Common myeloid progenitor, CD34-positive (primary cell): ENCODE measurements around the gene CPA4.

Experiments used
- CTCF ChIA-PET: fragments of 350-600 bp; sonication (Branson Sonifier 250); formaldehyde crosslinking; loops from one replicate; lab custom pipeline; 2021; ENCODE audit warnings: antibody characterized with exemption; lab: Charles Lee
- POLR2A ChIA-PET: fragments of 350-600 bp; sonication (Branson Sonifier 250); formaldehyde crosslinking; loops from one replicate; lab custom pipeline; 2021; ENCODE audit warnings: antibody characterized with exemption; lab: Charles Lee
- DNase-seq, 3 donors: peaks; one replicate each; pipeline versions ENCODE4 v3.0.0 to v3.0.0-alpha.2; 2013
- H3K27ac ChIP-seq, 2 experiments: 1 replicate in 1 of 2; 2 replicates in 1 of 2; pipeline ENCODE4 v1.7.0; 2013; ENCODE audit warnings: inconsistent platforms in 2 of 2, low read length in 2 of 2, mild to moderate bottlenecking in 2 of 2, low read depth in 1 of 2, moderate library complexity in 1 of 2; ENCODE audit not compliant: severe bottlenecking in 2 of 2, insufficient read depth in 1 of 2, poor library complexity in 1 of 2
- H3K27me3 ChIP-seq, 5 experiments: replicated peaks in 2 of 5; 1 replicate in 3 of 5; 2 replicates in 2 of 5; pipeline versions ENCODE4 v1.6.1 to v1.7.0; 2013; ENCODE audit warnings: low read length in 4 of 5, mild to moderate bottlenecking in 2 of 5, moderate library complexity in 2 of 5, inconsistent platforms in 1 of 5; ENCODE audit not compliant: insufficient read depth in 5 of 5, control insufficient read depth in 4 of 5
- H3K36me3 ChIP-seq, 4 experiments: 1 replicate in 2 of 4; 2 replicates in 2 of 4; pipeline versions ENCODE4 v1.6.1 to v1.7.0; 2013; ENCODE audit warnings: low read length in 3 of 4, control low read depth in 1 of 4, mild to moderate bottlenecking in 1 of 4; ENCODE audit not compliant: control insufficient read depth in 4 of 4, insufficient read depth in 4 of 4
- H3K4me1 ChIP-seq, 4 experiments: 1 replicate in 3 of 4; 2 replicates in 1 of 4; pipeline versions ENCODE4 v1.6.1 to v1.7.1; 2013; ENCODE audit warnings: low read length in 3 of 4, mild to moderate bottlenecking in 3 of 4, control low read depth in 1 of 4, inconsistent platforms in 1 of 4, moderate library complexity in 1 of 4; ENCODE audit not compliant: control insufficient read depth in 4 of 4, insufficient read depth in 4 of 4; ENCODE audit errors: control extremely low read depth in 1 of 4
- H3K4me3 ChIP-seq, 7 experiments: 1 replicate in 4 of 7; 2 replicates in 3 of 7; pipeline versions ENCODE4 v1.5.1 to v1.7.0; 2013; ENCODE audit warnings: mild to moderate bottlenecking in 7 of 7, low read length in 6 of 7, moderate library complexity in 6 of 7, inconsistent platforms in 2 of 7, low read depth in 2 of 7, control low read depth in 1 of 7; ENCODE audit not compliant: insufficient read depth in 4 of 7, control insufficient read depth in 1 of 7; ENCODE audit errors: extremely low read depth in 1 of 7
- H3K9me3 ChIP-seq, 5 experiments: 1 replicate in 4 of 5; 2 replicates in 1 of 5; pipeline versions ENCODE4 v1.6.1 to v1.7.1; 2013; ENCODE audit warnings: low read length in 4 of 5, mild to moderate bottlenecking in 2 of 5, inconsistent platforms in 1 of 5, low read depth in 1 of 5, moderate library complexity in 1 of 5; ENCODE audit not compliant: control insufficient read depth in 4 of 5, insufficient read depth in 2 of 5; ENCODE audit errors: control extremely low read depth in 1 of 5
- WGBS: methylation state at CpG from one replicate; pipeline ENCODE4 v1.1.5; 2013; ENCODE audit not compliant: insufficient coverage; 5-methylcytosine and 5-hydroxymethylcytosine counted together

Gene CPA4

DNA sequence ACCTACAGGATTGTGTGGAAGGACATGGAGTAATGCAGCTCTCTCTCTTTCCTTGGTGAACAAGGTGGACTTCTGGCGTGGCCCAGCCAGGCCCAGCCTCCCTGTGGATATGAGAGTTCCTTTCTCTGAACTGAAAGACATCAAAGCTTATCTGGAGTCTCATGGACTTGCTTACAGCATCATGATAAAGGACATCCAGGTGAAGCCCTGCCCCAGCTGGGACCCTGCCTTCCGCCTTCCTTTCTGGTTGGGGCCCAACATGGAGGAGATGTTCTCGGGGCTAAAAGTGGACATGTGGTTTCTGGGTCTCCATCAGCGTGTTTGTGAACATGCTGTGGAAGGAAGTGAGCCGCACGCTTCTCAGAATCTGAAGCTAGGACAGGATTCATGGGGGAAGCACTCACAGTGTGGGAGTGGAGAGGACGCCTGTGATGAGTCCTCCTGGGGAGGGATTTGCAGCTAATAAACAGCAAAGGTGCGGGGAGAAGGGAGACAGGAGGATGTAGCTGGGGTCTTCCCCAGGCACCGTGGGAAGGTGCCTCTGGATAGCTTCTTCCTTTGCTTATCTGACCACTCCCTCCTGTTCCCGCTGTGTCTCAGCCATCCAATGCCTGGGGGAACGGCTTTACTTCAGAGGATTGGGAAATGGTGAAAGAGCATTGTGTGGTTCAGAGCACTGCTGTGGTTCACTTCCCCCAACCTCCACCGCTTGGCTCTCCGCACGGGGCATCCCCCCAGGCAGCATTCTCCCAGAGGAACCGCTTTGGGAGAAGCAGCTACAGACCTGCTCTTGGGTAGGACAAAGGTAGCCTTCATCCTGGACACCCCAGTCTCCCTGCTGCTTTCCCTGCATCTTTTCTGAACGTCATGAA, 57.2 kb downstream of the CPA4 start:
- peaks cover 0 to 6% (median 0%) of the 10 kb centered on the region in 4 experiments for H3K4me1 ChIP-seq
- H3K27ac ChIP-seq, result no peak overlapping the region
- no peaks in the 10 kb centered on the region for H3K36me3 ChIP-seq
- ChIA-PET CTCF (no interaction called here), POLR2A (no interaction called here)
- WGBS, result 84% methylated on average over 12 of the region's 16 CpGs
- no peaks in the 10 kb centered on the region for H3K27me3 ChIP-seq
- no peak for DNase-seq
- no peak overlapping the region for H3K4me3 ChIP-seq
- H3K9me3 ChIP-seq, result no peaks in the 10 kb centered on the region

GRCh38 chr7:130350945-130351790, 58.2 kb downstream of the CPA4 start:
- 99% methylated on average over 14 of the region's 20 CpGs for WGBS
- H3K4me3 ChIP-seq, result no peak overlapping the region
- H3K27me3 ChIP-seq, result no peaks in the 10 kb centered on the region
- ChIA-PET CTCF (no interaction called here), POLR2A (no interaction called here)
- peaks cover 0 to 11% (median 3%) of the 10 kb centered on the region in 4 experiments for H3K4me1 ChIP-seq
- DNase-seq, result no peak
- no peak overlapping the region for H3K27ac ChIP-seq
- no peaks in the 10 kb centered on the region for H3K36me3 ChIP-seq
- no peaks in the 10 kb centered on the region for H3K9me3 ChIP-seq

DNA sequence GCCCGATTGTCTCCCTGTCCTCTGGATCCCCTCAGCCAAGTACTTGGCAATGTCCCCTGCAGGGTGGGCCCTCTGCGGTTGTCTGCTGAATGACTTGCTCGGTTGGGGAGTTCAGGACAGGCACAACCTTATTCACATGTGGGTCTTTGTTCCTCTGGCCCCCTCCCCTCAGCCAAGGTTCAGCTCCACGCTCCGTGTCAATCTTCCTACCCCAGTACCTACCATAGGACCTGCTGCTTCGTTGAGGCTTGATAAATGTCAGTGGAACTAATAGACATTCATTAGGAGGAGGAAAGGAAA, 58.8 kb downstream of the CPA4 start:
- H3K4me3 ChIP-seq, result no peak overlapping the region
- CTCF ChIA-PET, result no interaction called here
- WGBS, result 95% methylated on average over 3 of the region's 6 CpGs

GRCh38 chr7:130352194-130353074, 59.5 kb downstream of the CPA4 start:
- H3K4me3 ChIP-seq, result no peak overlapping the region
- H3K27ac ChIP-seq, result no peak overlapping the region

More for the DNA sequence above, 58.8 kb downstream of the CPA4 start:
- H3K4me1 ChIP-seq, result peaks cover 0 to 16% (median 5%) of the 10 kb centered on the region in 4 experiments
- POLR2A ChIA-PET, result no interaction called here
- no peak overlapping the region for H3K27ac ChIP-seq
- no peak for DNase-seq
- no peaks in the 10 kb centered on the region for H3K36me3 ChIP-seq
- H3K9me3 ChIP-seq, result no peaks in the 10 kb centered on the region
- H3K27me3 ChIP-seq, result no peaks in the 10 kb centered on the region

DNA sequence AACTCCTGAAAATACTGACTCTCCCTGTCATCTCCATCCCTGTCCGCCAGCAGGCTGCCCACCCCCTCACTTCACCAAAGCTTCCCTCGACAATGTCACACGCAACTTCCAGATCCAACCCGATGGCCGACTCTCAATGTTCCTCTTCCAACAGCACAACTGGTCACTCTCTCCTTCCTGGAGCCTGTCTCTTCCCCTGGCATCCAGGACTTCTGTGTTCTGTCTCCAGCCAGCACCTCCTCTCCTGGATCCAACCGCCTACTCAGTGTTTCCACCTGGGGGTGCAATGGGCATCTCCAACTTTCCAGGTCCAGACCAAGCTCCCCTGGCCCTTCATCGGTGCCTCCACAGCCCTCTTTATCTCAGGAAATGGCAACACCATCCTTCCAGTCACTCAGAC, 60.2 kb downstream of the CPA4 start:
- POLR2A ChIA-PET, result no interaction called here

More at GRCh38 chr7:130352194-130353074, 59.5 kb downstream of the CPA4 start:
- ChIA-PET POLR2A (no interaction called here), CTCF (no interaction called here)
- DNase-seq, result no peak
- H3K27me3 ChIP-seq, result no peaks in the 10 kb centered on the region
- H3K4me1 ChIP-seq, result peaks cover 0 to 20% (median 7%) of the 10 kb centered on the region in 4 experiments
- 95% methylated on average over 18 of the region's 20 CpGs for WGBS
- H3K36me3 ChIP-seq, result no peaks in the 10 kb centered on the region
- H3K9me3 ChIP-seq, result no peaks in the 10 kb centered on the region

DNA sequence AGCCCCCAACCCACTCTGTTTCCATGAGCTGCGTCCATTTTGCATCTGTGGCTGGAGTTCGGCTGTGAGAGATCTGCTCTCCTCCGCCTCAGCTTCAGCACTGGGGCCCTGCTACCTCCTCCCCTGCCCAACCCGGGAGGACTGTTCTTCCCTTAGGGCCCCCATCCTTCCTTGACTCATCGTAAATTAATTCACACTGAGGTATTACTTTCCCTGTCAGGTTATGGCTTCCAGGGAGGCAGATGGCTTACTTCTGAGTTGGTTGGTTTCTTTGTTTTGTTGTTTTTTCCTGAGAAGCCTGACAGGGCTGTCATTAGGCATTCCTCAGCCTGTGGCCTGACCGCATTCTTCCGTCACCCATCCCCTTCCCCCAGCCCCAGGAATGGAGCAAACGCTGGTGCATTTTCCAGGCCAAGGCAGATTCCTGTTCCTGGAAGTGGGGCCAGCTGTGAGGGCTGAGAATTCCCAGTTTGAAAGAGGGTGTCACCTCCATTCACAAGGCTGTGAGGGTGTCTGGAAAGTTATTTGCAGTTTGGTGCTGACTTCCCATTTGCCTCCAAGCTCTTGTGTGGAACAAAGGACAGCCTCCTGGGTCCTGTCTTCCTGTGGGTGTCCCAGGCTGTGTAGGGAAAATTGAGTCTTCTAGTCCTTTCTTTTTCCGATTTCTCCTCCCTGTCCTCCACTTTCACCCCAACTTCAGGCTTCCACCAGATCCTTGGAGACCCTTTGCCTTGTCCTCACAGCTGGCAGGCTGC, 63.3 kb downstream of the CPA4 start:
- Histone ChIP-seq H3K27me3 (no peaks in the 10 kb centered on the region), H3K4me1 (peaks cover 0 to 15% (median 7%) of the 10 kb centered on the region in 4 experiments), H3K27ac (no peak overlapping the region), H3K4me3 (no peak overlapping the region), H3K9me3 (peaks cover 0 to 23% (median 10%) of the 10 kb centered on the region in 5 experiments), H3K36me3 (no peaks in the 10 kb centered on the region)
- WGBS, result 54% methylated on average over 6 of the region's 9 CpGs
- CTCF ChIA-PET, result no interaction called here
- POLR2A ChIA-PET, result no interaction called here
- DNase-seq, result peak in 2 of 3 donors; percentile 17 to 32

More for the DNA sequence above, 60.2 kb downstream of the CPA4 start:
- H3K4me3 ChIP-seq, result no peak overlapping the region
- peaks cover 0 to 20% (median 7%) of the 10 kb centered on the region in 4 experiments for H3K4me1 ChIP-seq
- no peak for DNase-seq
- WGBS, result 97% methylated on average over 7 of the region's 7 CpGs
- H3K27me3 ChIP-seq, result no peaks in the 10 kb centered on the region
- CTCF ChIA-PET, result interaction anchor here (0.6 kb wide), 1 partner anchor 70 kb away, joined by 3 read pairs; no protein-coding TSS in a partner anchor
- no peaks in the 10 kb centered on the region for H3K9me3 ChIP-seq
- no peaks in the 10 kb centered on the region for H3K36me3 ChIP-seq
- no peak overlapping the region for H3K27ac ChIP-seq
